ENCODE results near the gene EFCAB8. TPM values are rescaled to one million over a fixed set of nuclear protein-coding genes. Genes with fewer than 3 reads are reported as not detected.

The EFCAB8 gene
- total and polyA plus RNA-seq, 4 donors: 0.25 TPM; not detected in 3

DNA sequence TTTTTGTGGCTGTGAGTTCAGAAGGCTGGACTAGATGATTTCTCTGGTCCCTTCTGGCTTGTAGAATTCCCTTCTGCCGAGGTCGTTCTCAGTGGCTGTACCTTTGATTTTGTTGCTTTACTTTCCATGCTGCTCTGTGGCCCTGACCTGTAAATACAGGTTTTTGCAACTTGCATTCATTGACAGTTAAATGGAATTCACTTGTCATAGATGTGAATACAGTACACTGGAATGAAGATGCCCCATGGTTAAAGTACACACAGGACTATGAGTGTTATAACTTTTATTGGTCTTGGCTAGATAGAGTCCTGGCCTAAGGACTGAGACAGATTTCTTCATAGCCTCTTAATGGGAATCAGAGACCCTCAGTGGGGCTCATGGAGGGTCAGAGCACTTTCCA, 12.9 kb upstream of the EFCAB8 start:
- H3K4me1 ChIP-seq (ENCODE audit: control insufficient read depth in 4 of 4, insufficient read depth in 4 of 4, low read length in 3 of 4): no peaks in the 10 kb centered on the region
- H3K4me3 ChIP-seq (ENCODE audit: low read depth in 1 of 3, low read length in 3 of 3): no peak overlapping the region
- TF ChIP-seq SP1 (IDR thresholded peaks at IDR 0.05) (no peak), YY1 (IDR thresholded peaks at IDR 0.05) (no peak), FOXA1 (IDR thresholded peaks at IDR 0.05) (no peak), TAF1 (conservative IDR thresholded peaks at IDR 0.05) (no peak), RXRA (IDR thresholded peaks at IDR 0.05) (no peak), GABPA (IDR thresholded peaks at IDR 0.05 in 1 of 2, conservative IDR thresholded peaks at IDR 0.05 in 1 of 2) (no peak), JUND (IDR thresholded peaks at IDR 0.05) (no peak), HNF4A (conservative IDR thresholded peaks at IDR 0.05) (no peak), EGR1 (IDR thresholded peaks at IDR 0.05; ENCODE audit: low read depth in 2 of 2) (no peak), FOXA2 (IDR thresholded peaks at IDR 0.05) (no peak), NR2F2 (IDR thresholded peaks at IDR 0.05) (no peak), HNF4G (IDR thresholded peaks at IDR 0.05) (no peak), RAD21 (IDR thresholded peaks at IDR 0.05) (no peak)
- TF ChIP-seq, protein P1, sequence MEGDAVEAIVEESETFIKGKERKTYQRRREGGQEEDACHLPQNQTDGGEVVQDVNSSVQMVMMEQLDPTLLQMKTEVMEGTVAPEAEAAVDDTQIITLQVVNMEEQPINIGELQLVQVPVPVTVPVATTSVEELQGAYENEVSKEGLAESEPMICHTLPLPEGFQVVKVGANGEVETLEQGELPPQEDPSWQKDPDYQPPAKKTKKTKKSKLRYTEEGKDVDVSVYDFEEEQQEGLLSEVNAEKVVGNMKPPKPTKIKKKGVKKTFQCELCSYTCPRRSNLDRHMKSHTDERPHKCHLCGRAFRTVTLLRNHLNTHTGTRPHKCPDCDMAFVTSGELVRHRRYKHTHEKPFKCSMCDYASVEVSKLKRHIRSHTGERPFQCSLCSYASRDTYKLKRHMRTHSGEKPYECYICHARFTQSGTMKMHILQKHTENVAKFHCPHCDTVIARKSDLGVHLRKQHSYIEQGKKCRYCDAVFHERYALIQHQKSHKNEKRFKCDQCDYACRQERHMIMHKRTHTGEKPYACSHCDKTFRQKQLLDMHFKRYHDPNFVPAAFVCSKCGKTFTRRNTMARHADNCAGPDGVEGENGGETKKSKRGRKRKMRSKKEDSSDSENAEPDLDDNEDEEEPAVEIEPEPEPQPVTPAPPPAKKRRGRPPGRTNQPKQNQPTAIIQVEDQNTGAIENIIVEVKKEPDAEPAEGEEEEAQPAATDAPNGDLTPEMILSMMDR (IDR thresholded peaks at IDR 0.05; ENCODE audit: low read depth, low read length, missing input control): no peak
- TF ChIP-seq, protein P2, sequence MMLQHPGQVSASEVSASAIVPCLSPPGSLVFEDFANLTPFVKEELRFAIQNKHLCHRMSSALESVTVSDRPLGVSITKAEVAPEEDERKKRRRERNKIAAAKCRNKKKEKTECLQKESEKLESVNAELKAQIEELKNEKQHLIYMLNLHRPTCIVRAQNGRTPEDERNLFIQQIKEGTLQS (IDR thresholded peaks at IDR 0.05): no peak
- TF ChIP-seq, protein P3, sequence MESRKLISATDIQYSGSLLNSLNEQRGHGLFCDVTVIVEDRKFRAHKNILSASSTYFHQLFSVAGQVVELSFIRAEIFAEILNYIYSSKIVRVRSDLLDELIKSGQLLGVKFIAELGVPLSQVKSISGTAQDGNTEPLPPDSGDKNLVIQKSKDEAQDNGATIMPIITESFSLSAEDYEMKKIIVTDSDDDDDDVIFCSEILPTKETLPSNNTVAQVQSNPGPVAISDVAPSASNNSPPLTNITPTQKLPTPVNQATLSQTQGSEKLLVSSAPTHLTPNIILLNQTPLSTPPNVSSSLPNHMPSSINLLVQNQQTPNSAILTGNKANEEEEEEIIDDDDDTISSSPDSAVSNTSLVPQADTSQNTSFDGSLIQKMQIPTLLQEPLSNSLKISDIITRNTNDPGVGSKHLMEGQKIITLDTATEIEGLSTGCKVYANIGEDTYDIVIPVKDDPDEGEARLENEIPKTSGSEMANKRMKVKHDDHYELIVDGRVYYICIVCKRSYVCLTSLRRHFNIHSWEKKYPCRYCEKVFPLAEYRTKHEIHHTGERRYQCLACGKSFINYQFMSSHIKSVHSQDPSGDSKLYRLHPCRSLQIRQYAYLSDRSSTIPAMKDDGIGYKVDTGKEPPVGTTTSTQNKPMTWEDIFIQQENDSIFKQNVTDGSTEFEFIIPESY (IDR thresholded peaks at IDR 0.05): no peak
- TF ChIP-seq, protein P4, sequence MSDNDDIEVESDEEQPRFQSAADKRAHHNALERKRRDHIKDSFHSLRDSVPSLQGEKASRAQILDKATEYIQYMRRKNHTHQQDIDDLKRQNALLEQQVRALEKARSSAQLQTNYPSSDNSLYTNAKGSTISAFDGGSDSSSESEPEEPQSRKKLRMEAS (IDR thresholded peaks at IDR 0.05): no peak
- TF ChIP-seq, protein P5, sequence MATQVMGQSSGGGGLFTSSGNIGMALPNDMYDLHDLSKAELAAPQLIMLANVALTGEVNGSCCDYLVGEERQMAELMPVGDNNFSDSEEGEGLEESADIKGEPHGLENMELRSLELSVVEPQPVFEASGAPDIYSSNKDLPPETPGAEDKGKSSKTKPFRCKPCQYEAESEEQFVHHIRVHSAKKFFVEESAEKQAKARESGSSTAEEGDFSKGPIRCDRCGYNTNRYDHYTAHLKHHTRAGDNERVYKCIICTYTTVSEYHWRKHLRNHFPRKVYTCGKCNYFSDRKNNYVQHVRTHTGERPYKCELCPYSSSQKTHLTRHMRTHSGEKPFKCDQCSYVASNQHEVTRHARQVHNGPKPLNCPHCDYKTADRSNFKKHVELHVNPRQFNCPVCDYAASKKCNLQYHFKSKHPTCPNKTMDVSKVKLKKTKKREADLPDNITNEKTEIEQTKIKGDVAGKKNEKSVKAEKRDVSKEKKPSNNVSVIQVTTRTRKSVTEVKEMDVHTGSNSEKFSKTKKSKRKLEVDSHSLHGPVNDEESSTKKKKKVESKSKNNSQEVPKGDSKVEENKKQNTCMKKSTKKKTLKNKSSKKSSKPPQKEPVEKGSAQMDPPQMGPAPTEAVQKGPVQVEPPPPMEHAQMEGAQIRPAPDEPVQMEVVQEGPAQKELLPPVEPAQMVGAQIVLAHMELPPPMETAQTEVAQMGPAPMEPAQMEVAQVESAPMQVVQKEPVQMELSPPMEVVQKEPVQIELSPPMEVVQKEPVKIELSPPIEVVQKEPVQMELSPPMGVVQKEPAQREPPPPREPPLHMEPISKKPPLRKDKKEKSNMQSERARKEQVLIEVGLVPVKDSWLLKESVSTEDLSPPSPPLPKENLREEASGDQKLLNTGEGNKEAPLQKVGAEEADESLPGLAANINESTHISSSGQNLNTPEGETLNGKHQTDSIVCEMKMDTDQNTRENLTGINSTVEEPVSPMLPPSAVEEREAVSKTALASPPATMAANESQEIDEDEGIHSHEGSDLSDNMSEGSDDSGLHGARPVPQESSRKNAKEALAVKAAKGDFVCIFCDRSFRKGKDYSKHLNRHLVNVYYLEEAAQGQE (IDR thresholded peaks at IDR 0.05): no peak
- H3K27me3 ChIP-seq (ENCODE audit: control insufficient read depth in 4 of 4, insufficient read depth in 4 of 4, low read length in 3 of 4): no peaks in the 10 kb centered on the region
- H3K9ac ChIP-seq (ENCODE audit: low read depth in 1 of 2, low read length in 2 of 2): no peak overlapping the region
- 73% methylated on average over 2 of the region's 2 CpGs for WGBS
- H3K27ac ChIP-seq (ENCODE audit: low read depth in 1 of 2, low read length in 2 of 2): no peak overlapping the region
- H3K36me3 ChIP-seq (ENCODE audit: control insufficient read depth in 4 of 4, insufficient read depth in 3 of 4, low read depth in 1 of 4, low read length in 3 of 4): peaks cover 11 to 53% (median 29%) of the 10 kb centered on the region in 4 donors
- no peaks in the 10 kb centered on the region for H3K9me3 ChIP-seq (ENCODE audit: control insufficient read depth in 4 of 4, low read length in 3 of 4)
- DNase-seq (ENCODE audit: low spot score): no peak

All from liver (tissue), 9 donors.